ENCODE measurements around the gene RNASE3.
"Not testable (repeated sequence)": the region's sequence is repeated elsewhere in the genome, so short reads cannot be mapped to it uniquely, and the experiment has no call there.

RNASE3 gene

GRCh38 chr14:20877016-20877415 lies 14.2 kb upstream of the RNASE3 start:
- H3K4me3 ChIP-seq (ENCODE audit: low read depth, low read length): no peak overlapping the region
- no peak overlapping the region for H3K27ac ChIP-seq
- no peaks in the 10 kb centered on the region for H3K27me3 ChIP-seq (replicated peaks)
- no peaks in the 10 kb centered on the region for H3K36me3 ChIP-seq (replicated peaks)
- no peak for DNase-seq
- in situ Hi-C loops (cut with HindIII; ENCODE audit: low pct_ligation_motif_present, low sequenced_read_pairs): no loop called here
- no peak for TF ChIP-seq CTCF (IDR thresholded peaks at IDR 0.05; ENCODE audit: low read depth, low read length, missing control alignments)

GRCh38 chr14:20878695-20879094 lies 12.5 kb upstream of the RNASE3 start:
- in situ Hi-C loops (cut with HindIII; ENCODE audit: low pct_ligation_motif_present, low sequenced_read_pairs): no loop called here
- DNase-seq: no peak
- no peaks in the 10 kb centered on the region for H3K27me3 ChIP-seq (replicated peaks)
- TF ChIP-seq CTCF (IDR thresholded peaks at IDR 0.05; ENCODE audit: low read depth, low read length, missing control alignments): no peak
- H3K4me3 ChIP-seq (ENCODE audit: low read depth, low read length): no peak overlapping the region
- H3K27ac ChIP-seq: no peak overlapping the region
- no peaks in the 10 kb centered on the region for H3K36me3 ChIP-seq (replicated peaks)

- H3K27ac ChIP-seq; in situ Hi-C loops (cut with HindIII; ENCODE audit: low pct_ligation_motif_present, low sequenced_read_pairs): not testable (repeated sequence)
Measured at GRCh38 chr14:20881229-20881628, 10.0 kb upstream of the RNASE3 start.

DNA sequence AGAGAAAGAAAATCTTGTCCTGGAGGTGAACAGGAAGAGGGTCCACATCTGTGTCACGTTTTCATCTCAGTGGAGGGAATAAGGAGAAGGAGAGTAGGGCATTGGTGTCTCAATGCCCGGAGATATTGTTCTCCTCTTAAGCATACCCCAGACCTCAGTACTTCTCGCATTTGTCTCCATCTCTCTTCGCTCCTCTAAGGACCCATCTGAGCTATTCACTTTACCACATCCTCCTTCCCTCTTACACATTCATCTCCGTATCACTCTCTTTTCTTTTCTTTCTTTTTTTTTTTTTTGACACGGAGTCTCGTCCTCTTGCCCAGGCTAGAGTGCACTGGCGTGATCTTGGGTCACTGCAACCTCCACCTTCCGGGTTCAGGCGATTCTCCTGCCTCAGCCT lies 8.4 kb upstream of the RNASE3 start:
- H3K27me3 ChIP-seq (replicated peaks); H3K36me3 ChIP-seq (replicated peaks); H3K4me3 ChIP-seq (ENCODE audit: low read depth, low read length); in situ Hi-C loops (cut with HindIII; ENCODE audit: low pct_ligation_motif_present, low sequenced_read_pairs); DNase-seq; H3K27ac ChIP-seq: not testable (repeated sequence)

More at GRCh38 chr14:20881229-20881628, 10.0 kb upstream of the RNASE3 start:
- not testable (repeated sequence) for H3K27me3 ChIP-seq (replicated peaks); DNase-seq; H3K36me3 ChIP-seq (replicated peaks); H3K4me3 ChIP-seq (ENCODE audit: low read depth, low read length)

- DNase-seq; H3K4me3 ChIP-seq (ENCODE audit: low read depth, low read length); in situ Hi-C loops (cut with HindIII; ENCODE audit: low pct_ligation_motif_present, low sequenced_read_pairs); H3K27me3 ChIP-seq (replicated peaks); H3K27ac ChIP-seq; H3K36me3 ChIP-seq (replicated peaks): not testable (repeated sequence)
Measured at GRCh38 chr14:20888411-20888810, 2.8 kb upstream of the RNASE3 start.

DNA sequence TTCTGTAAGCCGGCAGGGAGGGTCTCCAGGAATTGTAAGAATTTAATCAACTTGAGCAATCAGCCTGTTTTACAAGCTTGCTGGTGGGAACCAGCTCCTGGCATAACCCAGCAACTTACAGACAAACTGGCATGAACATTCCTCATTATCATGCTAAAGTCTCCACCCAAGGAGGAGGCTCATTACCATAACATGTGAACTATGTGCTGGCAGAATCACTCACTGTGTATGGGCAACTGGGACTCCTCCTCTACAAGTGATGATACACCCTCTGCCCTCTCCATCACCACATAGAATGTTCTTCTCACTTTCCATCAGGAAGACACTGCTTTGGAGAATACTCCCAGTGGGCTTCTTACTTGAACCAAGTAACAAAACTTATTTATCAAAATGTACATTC lies 4.1 kb downstream of the RNASE3 start:
- H3K36me3 ChIP-seq (replicated peaks); H3K27ac ChIP-seq; H3K27me3 ChIP-seq (replicated peaks); DNase-seq; H3K4me3 ChIP-seq (ENCODE audit: low read depth, low read length); in situ Hi-C loops (cut with HindIII; ENCODE audit: low pct_ligation_motif_present, low sequenced_read_pairs): not testable (repeated sequence)

- in situ Hi-C loops (cut with HindIII; ENCODE audit: low pct_ligation_motif_present, low sequenced_read_pairs): no loop called here
- no peaks in the 10 kb centered on the region for H3K27me3 ChIP-seq (replicated peaks)
- no peak overlapping the region for H3K4me3 ChIP-seq (ENCODE audit: low read depth, low read length)
- H3K27ac ChIP-seq: no peak overlapping the region
- TF ChIP-seq CTCF (IDR thresholded peaks at IDR 0.05; ENCODE audit: low read depth, low read length, missing control alignments): no peak
- DNase-seq: no peak
- no peaks in the 10 kb centered on the region for H3K36me3 ChIP-seq (replicated peaks)
Measured at GRCh38 chr14:20904393-20905029, 13.3 kb downstream of the RNASE3 start.

GRCh38 chr14:20905676-20906075 lies 14.5 kb downstream of the RNASE3 start:
- no peak for TF ChIP-seq CTCF (IDR thresholded peaks at IDR 0.05; ENCODE audit: low read depth, low read length, missing control alignments)
- H3K27me3 ChIP-seq (replicated peaks): no peaks in the 10 kb centered on the region
- no peak for DNase-seq
- H3K4me3 ChIP-seq (ENCODE audit: low read depth, low read length): no peak overlapping the region
- in situ Hi-C loops (cut with HindIII; ENCODE audit: low pct_ligation_motif_present, low sequenced_read_pairs): no loop called here
- H3K27ac ChIP-seq: no peak overlapping the region
- no peaks in the 10 kb centered on the region for H3K36me3 ChIP-seq (replicated peaks)

All from brain microvascular endothelial cell (primary cell).